SH-SY5Y (cell line): ENCODE results near the gene HBA1.

Experiments used
- GATA2 ChIP-seq: IDR thresholded peaks from 2 replicates; pipeline ENCODE4 v1.6.1; 2011; ENCODE audit warnings: mild to moderate bottlenecking, low read depth, low read length
- GATA3 ChIP-seq: IDR thresholded peaks from 2 replicates; pipeline ENCODE4 v1.6.1; 2011; ENCODE audit warnings: low read depth, mild to moderate bottlenecking, low read length, moderate library complexity

DNA sequence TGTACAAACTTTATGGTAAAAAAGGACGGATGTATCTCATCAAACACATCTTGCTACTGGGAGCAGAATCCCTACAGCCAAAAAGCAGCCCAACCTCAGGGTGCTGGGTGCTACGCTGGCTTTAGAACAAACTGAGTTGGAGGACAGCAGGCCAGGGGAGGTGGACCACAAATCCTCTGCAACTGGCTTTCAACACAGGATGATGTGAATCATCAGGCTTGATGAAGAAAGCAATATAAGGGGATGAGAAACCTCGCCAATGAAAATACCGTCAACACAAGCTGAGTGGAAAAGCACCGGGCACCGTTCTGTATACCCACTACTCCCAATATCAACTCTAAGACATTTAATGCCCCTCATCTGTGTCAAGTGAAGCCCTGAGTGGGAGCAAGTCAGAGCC lies 18.0 kb downstream of the HBA1 start:
- TF ChIP-seq GATA2 (no peak), GATA3 (no peak)
